ENCODE results near the gene SLC35C1.

The SLC35C1 gene

DNA sequence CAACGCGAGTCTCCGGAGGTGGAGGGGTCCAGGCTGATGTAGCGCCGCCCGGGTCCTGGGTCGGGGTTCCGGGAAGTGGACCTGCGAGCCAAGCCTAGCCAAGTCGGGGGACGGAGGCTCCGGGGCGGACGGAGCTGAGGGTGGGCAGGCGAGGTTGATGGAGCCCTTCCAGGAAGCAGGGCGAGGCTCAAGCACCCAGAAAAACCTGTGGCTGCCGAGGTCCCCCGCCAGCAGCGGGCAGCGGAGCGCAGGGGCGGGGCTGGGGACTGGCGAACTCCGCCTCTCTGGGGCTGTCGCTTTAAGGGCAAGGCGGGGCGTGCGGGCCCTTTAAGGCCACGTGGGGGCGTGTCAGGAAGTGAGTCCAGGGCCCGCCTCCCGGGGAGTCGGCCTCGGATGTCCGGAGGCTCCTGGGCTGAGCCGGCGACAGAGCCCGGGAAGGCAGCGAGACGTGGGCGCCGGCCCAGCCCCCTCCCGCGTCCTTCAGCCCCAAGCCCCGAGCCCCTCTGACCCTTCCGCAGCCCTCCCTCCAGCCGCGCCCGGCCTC lies at the start of gene SLC35C1:
Gene SLC35C1, plus strand, starts transcription at position 389 of the 544 bp plus-strand sequence. CDS start 653 bp downstream, outside the sequence.
- peak; percentile 98 for DNase-seq

DNA sequence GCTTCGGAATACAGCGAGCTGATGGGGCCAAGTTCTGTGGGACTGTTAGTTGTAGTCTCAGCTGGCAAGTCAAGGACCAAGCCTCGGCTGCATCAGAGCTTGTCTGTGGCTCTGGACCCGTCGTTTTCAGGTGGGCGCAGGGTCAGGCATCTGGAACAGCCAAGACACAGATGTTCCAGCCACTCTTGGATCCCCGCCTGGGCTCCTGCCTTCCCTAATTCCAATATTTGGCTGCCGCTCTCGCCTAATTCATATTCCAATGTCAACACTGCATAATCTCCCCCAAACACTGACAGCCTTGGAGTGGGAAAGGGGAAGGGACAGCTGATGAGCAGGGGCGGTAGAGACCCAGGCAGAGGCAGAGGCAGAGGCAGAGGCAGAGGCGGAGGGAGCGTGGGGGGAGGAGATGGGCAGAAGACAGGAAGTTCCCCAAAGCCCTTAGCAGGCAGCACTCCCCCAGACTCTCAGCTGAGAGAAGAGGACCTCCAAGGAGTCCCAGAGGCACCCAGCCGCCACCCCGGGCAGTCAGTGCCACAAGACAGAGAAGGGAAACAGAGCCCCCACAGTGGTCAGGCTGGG lies 49.6 kb upstream of the SLC35C1 start:
- DNase-seq = no peak

DNA sequence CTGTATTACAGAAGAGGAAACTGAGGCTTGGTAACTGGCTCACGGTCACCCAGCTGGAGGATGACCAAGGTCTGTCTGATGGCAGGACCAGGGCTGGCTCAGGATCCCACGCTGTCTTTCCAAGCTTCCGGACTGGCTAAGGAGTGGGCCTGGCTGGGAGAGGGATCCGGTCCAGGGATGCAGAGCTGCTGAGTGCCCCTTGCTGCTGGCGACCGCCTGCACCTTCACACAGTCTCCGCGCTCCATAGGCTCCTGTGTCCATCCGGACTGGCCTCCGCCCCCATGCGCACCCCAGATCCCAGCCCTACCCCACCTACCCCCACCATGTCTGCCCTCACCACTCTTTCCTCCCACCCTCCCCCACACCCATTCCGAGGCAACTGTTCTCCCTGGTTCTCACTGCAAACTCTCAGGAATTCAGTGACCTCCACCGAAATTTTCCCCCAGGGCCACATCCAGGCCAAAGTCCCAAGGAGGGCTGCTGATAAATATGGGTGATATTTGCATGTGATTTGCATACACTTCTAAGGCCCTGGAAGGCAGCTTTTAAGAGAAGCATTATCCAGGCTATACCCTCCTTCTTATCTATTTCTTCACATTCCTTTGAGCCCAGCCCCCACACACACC lies 48.5 kb upstream of the SLC35C1 start:
- DNase-seq = no peak

DNA sequence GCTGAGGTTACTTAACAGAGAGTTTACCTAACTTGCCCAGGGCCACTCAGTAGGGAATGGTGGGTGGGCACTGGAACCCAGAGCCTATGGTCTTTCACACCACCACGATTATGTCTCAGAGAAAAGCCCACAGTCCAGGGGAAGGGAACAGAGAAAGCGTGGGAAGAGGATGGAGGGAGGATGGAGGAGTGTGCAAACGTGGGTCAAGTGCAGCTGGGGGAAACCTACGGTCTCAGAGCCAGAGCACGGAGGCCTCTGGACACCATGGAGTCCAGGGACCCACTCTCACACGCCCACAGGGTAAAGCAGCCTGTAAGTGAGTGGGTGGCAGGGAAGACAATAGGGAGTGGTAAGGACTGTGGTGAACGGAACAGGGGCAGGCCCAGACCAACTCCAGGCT lies 47.3 kb upstream of the SLC35C1 start:
- no peak for DNase-seq

DNA sequence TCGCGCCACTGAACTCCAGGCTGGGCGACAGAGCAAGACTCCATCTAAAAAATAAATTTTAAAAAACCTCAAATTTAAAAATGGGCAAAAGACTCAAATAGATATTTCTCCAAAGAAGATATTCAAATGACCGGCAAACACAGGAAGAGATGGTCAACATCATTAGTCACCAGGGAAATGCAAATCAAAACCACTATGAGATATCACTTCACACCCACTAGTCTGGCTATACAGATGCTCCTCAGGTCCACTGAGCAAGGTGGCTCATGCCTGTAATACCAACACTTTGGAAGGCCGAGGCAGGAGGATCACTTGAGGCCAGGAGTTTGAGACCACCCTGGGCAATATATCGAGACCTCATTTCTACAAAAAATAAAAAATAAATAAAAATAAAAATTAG lies 43.3 kb upstream of the SLC35C1 start:
- no peak for DNase-seq

DNA sequence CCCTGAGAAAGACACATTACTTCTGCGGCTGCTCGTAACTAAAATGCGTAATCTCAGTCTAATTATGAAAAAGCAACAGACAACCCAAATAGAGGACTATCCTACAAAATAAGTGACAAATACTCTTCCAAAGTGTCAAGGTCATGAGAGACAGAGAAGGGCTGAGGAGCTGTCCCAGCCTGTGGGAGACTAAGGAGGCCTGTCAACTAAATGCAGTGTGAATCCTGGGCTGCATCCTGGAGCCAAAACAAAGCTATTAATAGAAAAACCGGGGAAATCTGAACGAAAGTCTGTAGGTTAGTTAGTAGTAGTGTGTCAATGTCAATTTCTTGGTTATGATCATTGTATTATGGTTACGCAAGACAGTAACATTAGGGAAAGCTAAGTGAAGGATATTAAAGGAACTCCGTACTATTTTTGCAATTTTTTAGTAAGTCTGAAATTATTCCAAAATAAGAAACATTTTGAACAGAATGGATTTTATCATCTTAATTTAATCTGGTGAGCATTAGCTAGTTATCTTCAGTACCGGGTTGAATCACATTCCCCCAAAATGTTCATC lies 39.8 kb upstream of the SLC35C1 start:
- DNase-seq = no peak

DNA sequence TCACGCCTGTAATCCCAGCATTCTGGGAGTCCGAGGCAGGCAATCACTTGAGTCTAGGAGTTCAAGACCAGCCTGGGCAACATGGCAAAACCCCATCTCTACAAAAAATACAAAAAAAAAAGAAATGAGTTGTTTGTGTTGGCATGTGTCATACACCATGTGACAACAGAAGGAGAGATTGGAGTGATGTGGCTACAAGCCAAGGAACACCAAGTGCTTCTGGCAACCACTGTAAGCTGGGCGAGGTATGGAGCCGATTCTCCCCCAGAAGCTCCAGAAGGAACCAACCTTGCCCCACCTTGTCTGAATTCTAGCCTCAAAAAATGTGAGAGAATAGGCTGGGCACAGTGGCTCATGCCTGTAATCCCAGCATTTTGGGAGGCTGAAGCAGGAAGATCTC lies 39.1 kb upstream of the SLC35C1 start:
- no peak for DNase-seq

DNA sequence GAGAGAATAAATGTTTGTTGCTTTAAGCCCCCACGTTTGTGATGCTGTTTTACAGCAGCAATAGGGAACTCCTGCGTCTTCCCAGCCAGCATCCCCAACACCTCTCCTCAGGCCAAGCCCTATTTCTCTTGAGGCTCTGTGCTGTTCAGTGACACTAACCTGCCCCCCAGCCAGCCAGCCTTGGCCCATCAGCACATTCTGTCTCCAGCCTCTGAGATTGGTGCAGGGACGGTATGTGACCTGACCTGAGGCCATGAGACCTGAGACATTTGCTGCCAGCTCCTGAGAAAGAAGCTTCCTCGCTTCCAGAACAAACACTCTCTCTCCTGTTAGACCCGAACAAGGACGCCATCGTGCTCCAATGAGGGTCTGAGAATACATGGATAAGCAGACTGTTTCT lies 38.5 kb upstream of the SLC35C1 start:
- no peak for DNase-seq

DNA sequence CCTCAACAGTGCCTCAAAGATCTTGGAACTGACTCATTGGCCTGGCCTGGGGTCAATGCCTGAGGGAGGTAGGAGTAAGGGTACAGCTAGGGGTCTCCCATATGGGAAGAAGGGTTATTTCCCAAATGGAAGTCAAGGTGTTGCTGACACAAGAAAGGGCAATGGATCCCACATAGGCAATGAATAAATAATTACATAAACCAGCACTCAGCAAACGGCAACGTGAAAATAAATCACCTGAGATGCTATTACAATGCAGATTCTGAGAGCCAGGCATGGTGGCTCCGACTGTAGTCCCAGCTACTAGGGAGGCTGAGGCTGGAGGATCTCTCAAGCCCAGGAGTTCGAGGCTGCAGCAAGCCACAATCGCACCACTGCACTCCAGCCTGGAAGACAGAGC lies 36.5 kb upstream of the SLC35C1 start:
- no peak for DNase-seq

DNA sequence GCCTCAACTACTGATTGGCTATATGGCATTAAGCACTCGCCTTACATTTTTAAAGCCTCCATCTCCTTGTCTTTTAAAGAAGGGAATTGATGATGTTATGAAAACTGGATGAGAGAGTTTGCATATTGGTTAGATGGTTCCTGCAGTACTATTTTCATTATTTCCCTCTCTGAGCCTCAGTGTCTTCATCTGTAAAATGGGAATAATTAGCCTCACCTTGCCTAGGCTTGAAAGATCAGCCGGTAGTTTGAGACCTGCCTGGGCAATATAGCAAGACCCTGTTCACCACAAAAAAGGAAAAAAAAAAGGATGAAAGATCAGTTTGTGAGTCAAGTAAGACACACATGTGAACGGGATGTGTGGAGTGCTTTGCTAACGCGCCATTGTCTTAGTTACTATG lies 35.0 kb upstream of the SLC35C1 start:
- DNase-seq = no peak

DNA sequence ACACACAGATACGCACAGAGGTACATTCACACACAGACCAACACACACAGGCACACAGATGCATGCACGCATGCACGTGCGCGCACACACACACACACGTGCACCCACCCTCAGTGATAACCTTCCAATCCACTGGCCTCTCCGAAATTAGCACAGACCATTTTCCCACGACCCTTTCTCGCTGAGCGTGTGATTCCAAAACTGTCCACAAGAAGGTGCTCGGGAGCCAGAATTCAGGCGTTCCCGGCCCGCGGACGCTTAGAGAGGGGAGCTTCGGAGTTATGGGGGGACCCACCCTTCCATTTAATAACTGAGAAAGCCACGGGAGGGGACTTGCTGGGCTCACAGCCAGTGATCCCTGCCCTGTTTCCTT lies 33.8 kb upstream of the SLC35C1 start:
- peak; percentile 66 for DNase-seq

DNA sequence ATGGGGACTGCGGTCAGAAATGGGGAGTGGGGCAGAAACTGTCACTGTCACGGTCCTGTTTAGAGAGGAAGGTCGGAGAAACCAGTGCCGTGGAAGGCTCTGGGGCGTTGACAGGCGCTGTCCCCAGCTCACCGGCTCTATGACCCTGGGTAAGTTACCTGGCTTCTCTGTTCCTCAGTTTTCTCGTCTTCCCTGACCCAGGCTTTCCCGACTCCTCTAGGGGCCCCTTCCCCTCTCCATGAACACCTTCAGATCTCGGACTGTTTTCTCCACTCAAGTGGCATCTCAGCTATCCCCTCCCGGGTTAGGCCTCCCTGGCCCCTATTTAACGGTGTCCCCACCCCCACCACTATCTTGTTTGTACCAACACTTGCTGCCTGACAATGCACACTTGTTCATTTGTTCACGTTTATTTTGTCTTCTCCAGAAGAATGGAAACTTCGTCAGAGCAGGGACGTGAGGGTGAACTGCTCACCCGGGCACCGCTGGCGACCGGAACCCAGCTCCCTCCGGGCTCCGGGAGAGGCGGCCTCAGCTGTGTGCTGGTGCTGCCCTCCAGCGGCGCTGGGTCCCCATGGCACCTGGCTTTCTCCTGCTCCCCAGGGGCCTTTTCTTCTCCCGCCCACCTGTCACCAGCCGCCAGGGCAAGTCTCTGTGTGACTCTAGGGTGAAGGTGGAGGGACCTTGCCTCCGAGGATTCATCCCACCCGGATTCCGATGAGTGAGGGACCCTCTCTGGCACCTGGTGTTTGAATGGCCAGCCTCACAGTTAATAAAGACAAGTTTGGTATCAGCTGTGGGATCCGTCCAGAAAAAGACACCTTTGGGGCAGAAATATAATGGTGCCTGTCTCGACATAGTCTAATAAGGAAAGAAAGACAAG lies 33.1 kb upstream of the SLC35C1 start:
- peak; percentile 87 for DNase-seq

DNA sequence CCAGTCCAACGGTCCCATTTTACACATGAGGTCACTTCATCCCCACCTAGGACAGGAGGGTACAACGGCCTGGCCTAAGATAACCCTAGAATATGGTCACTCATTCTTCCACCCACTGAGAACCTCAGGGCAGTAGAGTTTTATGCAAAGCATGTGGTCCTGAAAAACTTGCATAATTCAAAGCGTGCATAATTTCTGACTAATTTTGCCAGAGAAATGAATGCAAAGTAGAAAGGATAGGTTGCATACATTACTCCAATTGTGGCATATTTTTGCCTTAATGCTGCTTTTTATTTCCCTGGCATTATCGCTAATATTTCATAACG lies 32.5 kb upstream of the SLC35C1 start:
- DNase-seq = no peak

DNA sequence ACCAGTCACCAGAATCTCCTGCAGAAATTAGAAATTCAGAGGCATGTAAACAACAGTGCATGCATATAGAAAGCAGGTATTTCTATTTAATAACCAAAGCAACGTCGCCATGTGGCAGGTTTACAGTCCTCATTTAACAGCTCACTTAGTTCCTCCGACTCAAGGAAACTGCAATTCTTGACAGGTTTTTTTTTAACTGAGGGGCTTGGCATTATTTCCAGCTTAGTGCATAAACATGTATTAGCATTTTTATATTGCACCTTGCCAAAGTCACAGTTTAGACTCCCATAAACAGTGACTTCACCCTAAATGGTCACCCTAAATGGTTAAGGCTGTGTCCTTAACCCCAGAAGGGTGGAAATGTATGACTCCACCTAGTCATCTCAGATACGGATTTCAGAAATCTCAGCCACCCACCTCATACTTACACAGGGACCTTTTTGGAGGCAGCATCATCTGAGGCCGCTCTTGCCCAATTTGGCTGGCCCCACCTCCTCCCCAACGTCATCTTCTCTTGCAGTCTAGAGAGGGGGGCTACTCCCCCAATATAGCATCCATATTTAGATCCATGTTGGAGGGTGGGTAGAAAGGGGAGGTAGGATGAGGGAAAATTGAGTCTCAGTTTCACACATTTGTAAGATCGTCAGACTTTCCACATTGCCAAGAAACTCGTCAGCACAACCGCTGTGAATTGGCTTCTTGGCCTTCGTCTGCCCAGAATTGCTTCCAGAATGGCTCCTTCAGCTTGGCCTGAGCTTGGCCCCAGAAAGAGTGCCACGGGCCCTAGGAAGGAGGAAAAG lies 31.8 kb upstream of the SLC35C1 start:
- DNase-seq = no peak

DNA sequence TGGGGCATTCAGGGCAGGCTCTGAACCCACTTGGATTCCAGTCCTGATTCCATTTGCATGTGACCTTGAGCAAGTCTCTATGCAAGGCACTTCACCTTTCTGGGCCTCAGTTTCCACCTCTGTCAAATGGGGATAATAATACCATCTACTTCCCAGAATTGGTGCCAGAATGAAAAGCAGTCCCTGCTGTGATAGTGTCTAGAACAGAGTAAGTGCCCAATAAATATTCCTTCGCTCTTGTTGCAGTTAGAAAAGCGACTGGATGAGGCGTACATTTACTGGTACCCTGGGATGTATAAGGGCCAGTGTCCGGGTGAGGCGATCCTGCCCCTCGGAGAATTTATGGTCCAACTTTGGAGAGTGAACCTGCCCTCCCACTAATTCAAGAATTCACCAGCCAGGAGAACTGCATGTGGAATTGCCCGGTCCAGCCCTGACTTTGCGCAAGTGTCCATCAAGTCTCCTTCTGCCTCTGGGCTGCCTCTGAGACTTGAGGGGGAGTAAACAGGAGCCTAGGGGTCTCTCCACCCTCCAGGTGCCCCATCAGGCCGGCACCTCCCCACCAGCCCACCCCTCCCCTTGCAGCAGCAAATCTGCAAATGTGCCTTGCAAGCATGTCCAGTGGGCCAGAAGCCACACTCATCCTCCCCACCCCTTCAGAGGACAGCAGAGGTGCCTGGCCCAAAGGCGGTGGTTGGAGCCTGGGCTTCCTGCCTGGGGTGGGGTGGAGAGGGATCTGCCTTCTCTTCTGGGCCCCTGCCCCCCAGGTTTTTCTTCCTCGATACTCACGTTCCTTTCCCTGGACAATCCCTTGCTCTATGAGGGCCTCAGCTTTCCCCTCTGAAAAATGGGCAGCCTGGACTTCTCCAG lies 30.9 kb upstream of the SLC35C1 start:
- DNase-seq = no peak

DNA sequence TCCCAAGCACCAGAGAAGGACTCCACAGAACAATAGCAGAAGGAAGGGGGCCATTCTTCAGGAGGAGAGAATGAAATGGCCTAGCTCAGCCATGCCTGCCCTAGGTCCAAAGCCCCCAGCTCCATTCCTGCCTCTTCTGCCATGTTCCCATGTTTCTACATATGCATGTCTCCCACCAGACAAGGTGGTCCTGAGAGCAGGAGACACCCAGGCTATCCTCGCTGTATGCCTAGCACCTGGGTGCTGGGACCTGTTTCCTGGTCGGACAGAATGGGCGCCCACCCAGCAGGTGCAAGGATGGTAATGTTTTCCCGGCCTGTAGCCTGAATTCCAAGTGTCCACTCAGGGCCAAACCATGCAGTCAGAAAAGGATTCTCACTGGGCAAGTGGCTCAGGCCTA lies 30.2 kb upstream of the SLC35C1 start:
- DNase-seq = no peak

DNA sequence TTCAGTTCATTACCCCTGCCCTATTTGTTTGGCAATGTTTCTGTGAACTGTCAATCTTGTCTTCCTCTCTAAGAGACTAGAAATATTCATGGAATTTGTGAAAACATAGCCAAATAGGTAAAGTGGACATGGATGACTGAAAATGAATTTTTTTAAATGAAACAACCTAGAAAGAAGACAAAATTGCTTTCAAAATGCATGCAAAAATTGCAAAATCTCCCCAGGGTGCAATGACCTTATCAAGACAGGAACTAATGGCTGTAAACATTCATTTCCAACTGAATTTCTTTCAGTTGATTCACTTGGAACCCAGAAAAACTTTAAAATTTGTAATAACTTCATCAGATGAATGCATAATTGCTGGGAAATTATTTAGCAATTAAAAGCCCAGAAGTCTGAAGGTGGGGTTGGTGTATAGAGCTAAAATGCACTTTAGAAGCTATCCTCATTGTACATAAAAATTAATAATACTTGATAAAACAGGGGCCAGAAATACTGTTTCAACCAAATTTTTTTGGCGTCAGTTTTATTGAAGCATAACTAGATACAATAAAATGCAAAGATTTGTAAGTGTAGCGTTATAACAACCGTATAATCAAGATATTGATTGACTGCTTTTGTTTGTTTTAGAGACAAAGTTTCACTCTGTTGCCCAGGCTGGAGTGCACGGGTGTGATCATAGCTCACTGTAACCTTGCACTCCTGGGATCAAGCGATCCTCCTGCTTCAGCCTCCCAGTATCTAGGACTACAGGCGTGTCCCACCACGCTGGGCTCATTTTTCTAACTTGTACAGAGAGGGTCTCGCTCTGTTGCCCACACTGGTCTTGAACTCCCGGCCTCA lies 27.6 kb upstream of the SLC35C1 start:
- DNase-seq = no peak

DNA sequence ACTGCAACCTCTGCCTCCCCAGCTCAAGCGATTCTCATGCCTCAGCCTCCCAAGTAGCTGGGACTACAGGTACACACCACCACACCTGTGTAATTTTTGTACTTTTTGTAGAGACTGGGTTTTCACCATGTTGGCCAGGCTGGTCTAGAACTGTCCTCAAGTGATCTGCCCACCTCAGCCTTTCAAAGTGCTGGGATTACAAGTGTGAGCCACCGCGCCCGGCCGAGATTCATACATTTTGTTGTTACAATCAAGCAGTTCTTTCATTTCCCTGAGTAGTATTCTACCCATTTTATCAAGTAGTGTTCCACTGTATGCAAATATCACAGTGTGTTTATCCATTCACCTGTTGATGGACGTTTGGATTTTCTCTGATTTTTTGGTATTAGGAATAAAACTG lies 26.6 kb upstream of the SLC35C1 start:
- no peak for DNase-seq

DNA sequence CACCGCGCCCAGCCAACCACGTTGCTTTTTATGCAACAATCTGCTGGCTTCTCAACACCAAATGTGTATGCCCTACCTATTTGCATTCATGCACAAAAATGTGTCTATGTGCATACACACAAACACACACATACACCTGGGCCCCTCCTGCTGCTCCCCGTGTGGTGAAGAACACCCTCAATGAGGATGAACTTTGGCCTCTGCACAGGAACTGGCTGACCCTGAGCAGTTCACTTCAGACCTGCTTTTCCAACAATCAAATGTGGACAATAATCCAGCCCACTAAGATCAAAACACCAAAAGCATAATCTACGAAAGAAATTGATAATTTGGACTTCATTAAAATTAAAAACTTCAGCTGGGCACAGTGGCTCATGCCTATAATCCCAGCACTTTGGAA lies 25.3 kb upstream of the SLC35C1 start:
- no peak for DNase-seq

DNA sequence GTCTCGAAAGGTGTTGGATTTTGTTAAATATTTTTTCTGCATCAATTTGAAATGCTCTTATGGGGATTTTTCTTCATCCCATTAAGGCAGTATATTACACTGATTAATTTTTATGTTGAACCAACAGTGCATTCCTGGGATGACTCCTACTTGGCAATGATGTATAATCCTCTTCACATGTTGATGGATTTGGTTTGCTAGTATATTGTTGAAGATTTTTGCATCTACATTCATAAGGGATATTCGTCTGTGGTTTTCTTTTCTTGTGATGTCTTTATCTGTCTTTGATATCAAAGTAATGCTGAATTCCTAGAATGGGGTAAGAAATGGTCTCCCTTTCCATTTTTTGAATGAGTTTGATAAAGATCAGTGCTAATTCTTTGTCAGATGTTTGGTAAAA lies 18.7 kb upstream of the SLC35C1 start:
- no peak for DNase-seq

DNA sequence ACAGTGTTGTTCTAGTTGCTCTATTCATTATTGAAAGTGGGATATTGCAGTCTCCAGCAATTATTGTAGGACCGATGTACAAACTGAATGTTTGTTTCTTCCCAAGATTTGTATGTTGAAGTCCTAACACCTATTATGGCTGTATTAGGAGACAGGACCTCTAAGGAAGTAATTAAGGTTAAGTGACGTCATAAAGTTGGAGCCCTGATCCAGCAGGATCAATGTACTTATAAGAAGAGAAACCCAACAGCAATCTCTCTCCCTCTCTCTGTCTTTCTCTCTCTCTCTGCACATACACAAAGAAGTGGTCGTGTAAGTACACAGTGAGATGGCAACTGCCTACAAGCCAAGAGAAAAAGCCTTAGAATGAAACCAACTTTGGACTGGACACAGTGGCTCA lies 16.1 kb upstream of the SLC35C1 start:
- DNase-seq = no peak

Data from NCI-H345 (cell line).